HG02798 (cell line): ENCODE measurements around the gene NPLOC4.
"Not testable (repeated sequence)": the region's sequence is repeated elsewhere in the genome, so short reads cannot be mapped to it uniquely, and the experiment has no call there.

Source experiments
- ATAC-seq: cut with Tn5 transposase; IDR thresholded peaks from one replicate; pipeline ENCODE4 v1.9.1; 2021; ENCODE audit warnings: mild to moderate bottlenecking; ENCODE audit not compliant: unreplicated experiment, poor library complexity

NPLOC4 gene

GRCh38 chr17:81641825-81642489 lies 5.0 kb upstream of the NPLOC4 start:
- ATAC-seq: no peak

GRCh38 chr17:81640011-81640410 lies 3.1 kb upstream of the NPLOC4 start:
- no peak for ATAC-seq

DNA sequence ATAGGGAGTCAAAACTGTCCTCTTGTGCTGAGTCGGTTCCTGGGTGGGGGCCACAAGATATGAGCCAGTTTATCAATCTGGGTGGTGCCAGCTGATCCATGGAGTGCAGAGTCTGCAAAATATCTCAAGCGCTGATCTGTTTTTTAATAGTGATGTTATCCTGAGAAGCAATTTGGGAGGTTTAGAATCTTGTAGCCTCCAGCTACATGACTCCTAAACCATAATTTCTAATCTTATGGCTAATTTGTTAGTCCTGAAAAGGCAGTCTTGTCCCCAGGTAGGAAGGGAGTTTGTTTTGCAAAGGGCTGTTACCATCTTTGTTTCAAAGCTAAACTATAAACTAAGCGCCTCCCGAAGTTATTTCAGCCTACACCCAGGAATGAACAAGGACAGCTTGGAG lies 1.8 kb upstream of the NPLOC4 start:
- ATAC-seq: no peak

GRCh38 chr17:81635973-81636504 lies 873 bp downstream of the NPLOC4 start:
- no peak for ATAC-seq

DNA sequence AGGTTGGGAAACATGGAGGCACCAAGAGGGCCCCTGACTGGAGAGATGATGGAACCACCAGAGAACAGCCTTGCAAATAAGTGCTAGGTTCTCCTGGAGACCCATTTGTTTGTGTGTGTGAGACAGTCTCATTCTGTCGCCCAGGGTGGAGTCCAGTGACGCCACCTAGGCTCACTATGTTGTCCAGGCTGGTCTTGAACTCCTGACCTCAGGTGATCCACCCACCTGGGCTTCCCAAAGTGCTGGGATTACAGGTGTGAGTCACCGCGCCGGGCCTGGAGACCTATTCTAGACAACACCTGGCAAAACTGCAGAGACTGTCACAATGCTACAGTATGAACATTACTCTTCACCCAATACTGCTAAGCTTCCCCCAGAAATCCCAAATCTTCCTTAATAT lies 1.5 kb downstream of the NPLOC4 start:
- ATAC-seq: no peak

- no peak for ATAC-seq
Measured at GRCh38 chr17:81631482-81631881, 5.4 kb downstream of the NPLOC4 start.

GRCh38 chr17:81630274-81630673 lies 6.6 kb downstream of the NPLOC4 start:
- no peak for ATAC-seq

DNA sequence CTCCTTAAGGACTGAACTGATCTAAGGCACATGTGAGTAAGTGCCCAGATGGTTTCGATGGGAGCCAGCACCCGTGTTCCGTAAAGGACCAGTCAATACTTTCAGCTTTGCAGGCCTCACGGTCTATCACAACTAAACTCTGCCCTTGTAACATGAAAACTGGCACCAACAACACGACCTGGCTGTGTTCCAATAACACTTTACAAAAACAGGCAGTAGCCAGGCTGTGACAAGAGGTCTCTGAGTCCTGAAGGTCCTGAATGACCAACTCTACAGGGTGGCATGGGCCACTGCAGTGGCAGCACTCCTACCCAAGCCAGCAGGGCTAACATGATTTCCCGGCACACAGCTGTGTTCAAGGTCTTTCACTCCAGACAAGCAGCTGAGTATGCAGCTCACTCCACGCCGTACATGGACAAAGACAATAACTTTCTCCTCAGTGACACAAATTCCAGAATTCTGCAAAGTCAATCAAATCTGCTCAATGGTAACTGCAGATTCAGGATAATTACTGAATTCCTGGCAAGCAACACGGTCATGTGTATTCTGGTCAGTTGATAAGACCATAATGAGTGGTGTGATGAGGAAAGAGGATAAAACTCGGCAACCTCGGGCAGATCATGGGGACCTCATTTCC lies 15.3 kb downstream of the NPLOC4 start:
- ATAC-seq: no peak

GRCh38 chr17:81618307-81618706 lies 18.6 kb downstream of the NPLOC4 start:
- ATAC-seq: not testable (repeated sequence)

- no peak for ATAC-seq
Measured at GRCh38 chr17:81616877-81617276, 20.0 kb downstream of the NPLOC4 start.

- ATAC-seq: no peak
Measured at GRCh38 chr17:81615401-81615930, 21.4 kb downstream of the NPLOC4 start.

GRCh38 chr17:81612172-81612970 lies 24.5 kb downstream of the NPLOC4 start:
- ATAC-seq: no peak

DNA sequence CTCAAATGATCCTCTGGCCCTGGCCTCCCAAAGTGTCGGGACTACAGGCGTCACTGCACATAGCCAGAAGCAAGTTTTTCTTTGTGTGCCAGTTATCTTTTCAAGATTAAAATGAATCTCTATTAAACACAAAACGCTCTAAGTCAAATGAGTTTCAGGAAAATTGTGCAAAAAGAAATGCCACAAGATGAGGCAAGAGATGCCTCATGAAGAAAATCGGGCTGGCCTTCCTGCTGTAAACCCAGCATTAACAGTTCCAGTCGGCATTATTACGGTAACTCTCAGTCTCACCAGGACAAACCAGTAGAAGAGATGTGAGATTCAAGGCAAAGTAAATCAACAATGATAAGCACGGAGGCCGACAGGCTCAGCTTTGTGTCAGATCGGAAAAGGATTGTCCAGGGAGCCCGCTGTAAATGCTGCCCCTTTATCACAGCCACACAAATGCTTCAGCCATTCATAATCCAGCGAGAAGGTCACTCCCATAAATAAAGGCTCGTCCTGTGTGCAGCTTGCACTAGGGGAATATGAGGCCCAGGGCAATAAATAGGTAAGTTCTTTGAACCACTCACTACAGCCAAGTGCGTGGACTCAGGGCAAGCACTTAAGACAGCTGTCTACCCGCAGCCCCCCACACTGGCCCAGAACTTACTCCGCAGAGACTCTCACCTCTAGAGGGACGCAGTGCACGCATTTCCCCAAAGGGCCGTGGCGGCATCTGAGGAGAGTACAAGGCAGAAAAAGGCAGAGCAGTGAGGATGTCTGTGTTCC lies 27.2 kb downstream of the NPLOC4 start:
- ATAC-seq: no peak

GRCh38 chr17:81608605-81609004 lies 28.3 kb downstream of the NPLOC4 start:
- ATAC-seq: no peak

DNA sequence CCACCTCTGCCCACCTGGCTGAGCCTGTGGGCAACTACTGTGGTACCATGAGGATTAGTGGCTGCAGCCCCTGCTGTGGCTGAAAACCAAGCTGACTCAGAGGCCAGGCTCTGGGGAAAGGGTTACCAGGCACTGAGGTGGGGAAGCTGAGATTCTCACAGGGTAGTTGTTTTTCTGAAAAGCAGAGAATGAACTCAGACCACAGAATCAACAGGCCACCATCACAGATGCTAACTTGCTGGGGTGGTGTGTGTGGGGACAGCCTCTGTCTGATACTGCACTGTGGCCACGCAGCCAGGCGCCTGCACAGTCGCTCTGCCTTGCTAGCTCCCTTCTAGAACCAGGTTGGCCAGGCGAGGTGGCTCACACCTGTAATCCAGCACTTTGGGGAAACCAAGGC lies 28.8 kb downstream of the NPLOC4 start:
- ATAC-seq: no peak

DNA sequence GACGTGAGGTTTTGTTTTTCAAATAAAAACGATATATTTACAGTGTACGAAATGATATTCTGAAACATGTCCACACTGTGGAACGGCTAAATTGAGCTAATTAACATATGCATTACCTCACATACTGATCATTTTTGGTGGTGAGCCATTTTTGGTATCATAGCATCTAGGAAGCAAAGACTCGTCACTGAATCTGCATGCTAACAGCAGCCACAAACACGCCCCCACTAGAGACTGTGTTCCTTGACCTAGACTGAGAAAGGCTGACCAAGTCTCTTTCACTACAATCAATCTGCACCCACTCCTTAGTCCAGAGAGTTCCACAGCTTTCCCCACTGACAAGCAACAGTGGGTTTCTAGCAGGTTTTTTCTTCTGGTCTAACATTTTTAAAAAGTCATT lies 29.5 kb downstream of the NPLOC4 start:
- ATAC-seq: no peak

DNA sequence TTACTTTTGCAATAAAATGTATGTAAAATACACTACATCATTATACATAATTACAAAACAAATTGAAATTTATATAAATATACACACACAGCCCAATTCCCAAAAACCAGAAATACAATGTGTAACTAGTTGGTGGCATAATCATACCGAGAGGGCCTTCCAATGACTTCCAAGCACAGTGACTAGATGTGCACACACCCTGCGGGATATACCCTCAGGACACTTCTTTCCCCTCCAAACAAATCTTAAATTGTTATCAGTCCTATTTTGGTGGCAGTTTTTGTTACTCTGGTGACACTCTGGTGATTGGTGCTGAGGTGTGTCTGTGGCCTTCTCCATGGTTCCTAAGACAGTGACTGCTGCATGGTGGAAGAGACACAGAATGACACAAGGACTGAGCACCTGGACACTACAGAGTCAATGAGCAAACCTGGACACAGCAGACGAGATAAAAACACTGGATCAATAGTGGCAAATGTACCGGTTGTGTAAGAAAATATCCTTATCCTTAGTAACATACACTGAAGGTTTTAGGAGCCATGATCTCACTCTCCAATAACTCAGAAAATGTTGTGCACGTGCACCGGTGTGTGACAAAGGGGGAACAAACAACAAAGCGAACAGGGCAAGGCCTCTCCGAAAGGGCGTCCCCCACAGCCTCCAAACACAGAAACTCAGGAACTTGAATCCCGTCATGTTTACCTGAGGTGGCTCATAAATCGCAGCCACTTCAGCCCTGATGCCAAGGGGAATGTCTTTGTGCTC lies 32.9 kb downstream of the NPLOC4 start:
- no peak for ATAC-seq

- ATAC-seq: peak; percentile 39
Measured at GRCh38 chr17:81601525-81602120, 35.3 kb downstream of the NPLOC4 start.
